Fibroblast of villous mesenchyme (primary cell): ENCODE data around the gene KMT5B. TPM values are rescaled to one million over a fixed set of nuclear protein-coding genes. Genes with fewer than 3 reads are reported as not detected.
A peak's percentile ranks its signal among the peaks of the same experiment; 100 is the strongest.

Experiments used
- DNase-seq: peaks from one replicate; pipeline ENCODE4 v3.0.0-alpha.2; 2010; ENCODE audit warnings: low read depth
- H3K4me3 ChIP-seq: 2 replicates; pipeline ENCODE4 v1.5.1; 2011; ENCODE audit warnings: low read depth, mild to moderate bottlenecking, low read length
- total RNA-seq: library from RNA; depleted of rRNA; stranded (reverse); fragments of >200 nt; gene quantifications from 2 replicates; pipeline ENCODE4 v1.2.3, GENCODE V29; 2012
- TF ChIP-seq, protein P1 (sequence below): IDR thresholded peaks from 2 replicates; pipeline ENCODE4 v1.5.1; 2012; ENCODE audit warnings: low read depth, mild to moderate bottlenecking, low read length; ENCODE audit not compliant: insufficient read depth

Gene KMT5B
- 20.0 and 29.4 TPM in 2 replicates for total RNA-seq

- H3K4me3 ChIP-seq, result peak within 1 kb of the TSS; percentile 95
- TF ChIP-seq, protein P1, sequence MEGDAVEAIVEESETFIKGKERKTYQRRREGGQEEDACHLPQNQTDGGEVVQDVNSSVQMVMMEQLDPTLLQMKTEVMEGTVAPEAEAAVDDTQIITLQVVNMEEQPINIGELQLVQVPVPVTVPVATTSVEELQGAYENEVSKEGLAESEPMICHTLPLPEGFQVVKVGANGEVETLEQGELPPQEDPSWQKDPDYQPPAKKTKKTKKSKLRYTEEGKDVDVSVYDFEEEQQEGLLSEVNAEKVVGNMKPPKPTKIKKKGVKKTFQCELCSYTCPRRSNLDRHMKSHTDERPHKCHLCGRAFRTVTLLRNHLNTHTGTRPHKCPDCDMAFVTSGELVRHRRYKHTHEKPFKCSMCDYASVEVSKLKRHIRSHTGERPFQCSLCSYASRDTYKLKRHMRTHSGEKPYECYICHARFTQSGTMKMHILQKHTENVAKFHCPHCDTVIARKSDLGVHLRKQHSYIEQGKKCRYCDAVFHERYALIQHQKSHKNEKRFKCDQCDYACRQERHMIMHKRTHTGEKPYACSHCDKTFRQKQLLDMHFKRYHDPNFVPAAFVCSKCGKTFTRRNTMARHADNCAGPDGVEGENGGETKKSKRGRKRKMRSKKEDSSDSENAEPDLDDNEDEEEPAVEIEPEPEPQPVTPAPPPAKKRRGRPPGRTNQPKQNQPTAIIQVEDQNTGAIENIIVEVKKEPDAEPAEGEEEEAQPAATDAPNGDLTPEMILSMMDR, result no peak
- DNase-seq, result peak; percentile 63
Observed at GRCh38 chr11:68213135-68213515, at the start of gene KMT5B. Gene KMT5B, minus strand, starts transcription at chr11:68213296. Its CDS starts 23,220 bp downstream, at chr11:68190076.

DNA sequence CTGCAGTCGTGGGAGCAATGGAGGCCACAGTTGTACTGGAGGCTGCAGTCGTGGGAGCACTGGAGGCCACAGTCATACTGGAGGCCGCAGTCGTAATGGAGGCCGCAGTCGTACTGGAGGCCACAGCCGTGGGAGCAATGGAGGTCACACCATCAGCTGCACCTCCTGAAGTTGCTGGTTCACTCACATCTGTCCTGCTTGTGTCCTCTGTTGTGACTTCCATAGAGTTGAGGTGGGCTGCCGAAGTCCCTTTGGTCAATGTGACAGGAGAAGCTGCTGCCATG, 49.4 kb upstream of the KMT5B start:
- no peak overlapping the region for H3K4me3 ChIP-seq
- DNase-seq, result no peak
- TF ChIP-seq, protein P1, result no peak

DNA sequence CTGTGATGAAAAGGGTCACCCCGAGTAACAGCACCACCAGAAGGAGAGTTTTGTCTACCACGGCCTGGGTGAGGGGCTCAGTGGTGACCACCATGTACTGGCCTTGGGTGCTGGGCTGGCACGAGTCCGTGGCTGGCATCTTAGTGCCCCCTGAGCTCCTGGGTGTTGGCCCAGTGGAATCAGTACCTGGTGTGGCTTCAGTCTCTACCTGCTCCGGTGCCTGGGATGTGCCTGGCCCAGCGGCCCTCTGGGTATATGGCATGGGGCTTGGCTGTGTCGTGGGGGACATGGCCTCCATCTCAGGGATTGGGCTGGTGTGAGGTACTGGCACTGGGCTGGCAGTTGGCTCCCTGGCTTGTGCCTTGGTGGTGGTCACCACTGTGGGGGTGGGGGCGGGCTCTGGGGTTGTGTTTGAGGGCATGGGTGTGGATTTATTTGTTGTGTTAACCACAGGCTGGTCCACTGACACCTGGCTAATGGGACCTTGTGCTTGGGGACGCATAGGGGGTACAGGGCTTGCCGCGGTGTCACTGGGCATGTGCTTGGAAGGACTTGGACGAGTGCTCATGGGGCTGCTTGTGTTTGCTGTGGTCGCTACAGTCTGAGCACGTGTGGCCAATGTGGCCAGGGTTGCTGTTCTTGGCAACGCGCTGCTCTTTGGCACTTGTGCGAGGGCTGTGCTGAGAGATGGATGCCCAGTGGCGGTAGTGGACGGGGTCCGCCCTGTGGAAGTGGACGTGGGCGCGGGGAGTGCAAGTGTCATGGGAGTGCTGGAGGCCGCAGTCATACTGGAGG, 48.9 kb upstream of the KMT5B start:
- no peak overlapping the region for H3K4me3 ChIP-seq
- TF ChIP-seq, protein P1, result no peak
- no peak for DNase-seq

DNA sequence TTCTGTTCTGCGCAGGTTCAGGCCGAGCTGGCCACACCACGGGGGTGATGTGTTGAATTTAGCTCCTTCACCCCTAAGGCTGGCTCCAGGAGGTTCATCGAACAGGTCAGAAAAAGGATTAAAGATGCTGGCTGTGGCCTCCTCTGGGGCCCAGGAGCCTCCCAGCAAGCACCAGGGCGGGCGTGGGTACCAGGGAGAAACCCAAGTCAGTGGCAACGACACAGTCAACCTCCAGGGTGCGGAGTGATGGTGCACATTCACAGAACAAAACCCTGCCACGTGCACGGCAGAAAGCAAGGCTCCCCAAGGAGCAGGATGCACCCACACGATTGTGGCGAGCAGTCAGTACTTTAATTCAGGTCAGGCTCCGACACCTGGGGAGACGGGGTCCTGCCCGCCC, 47.9 kb upstream of the KMT5B start:
- no peak for DNase-seq
- H3K4me3 ChIP-seq, result no peak overlapping the region
- TF ChIP-seq, protein P1, result no peak

DNA sequence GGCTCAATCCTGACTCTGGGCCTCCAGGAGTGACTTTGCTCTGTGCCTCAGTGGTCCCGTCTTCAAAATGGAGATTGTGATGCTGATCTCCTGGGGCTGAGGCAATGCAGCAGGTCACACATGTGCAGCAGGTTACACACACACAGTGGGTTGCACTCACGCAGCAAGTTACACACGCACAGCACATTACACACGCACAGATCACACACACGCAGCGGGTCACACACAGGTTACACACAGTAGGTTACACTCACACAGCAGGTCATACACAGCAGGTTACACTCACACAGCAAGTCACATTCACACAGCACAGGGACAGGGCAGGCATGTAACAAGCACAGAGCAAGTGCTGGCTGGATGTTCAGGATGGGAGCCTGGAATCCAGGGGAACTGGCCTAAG, 47.4 kb upstream of the KMT5B start:
- DNase-seq, result no peak
- TF ChIP-seq, protein P1, result no peak
- no peak overlapping the region for H3K4me3 ChIP-seq

DNA sequence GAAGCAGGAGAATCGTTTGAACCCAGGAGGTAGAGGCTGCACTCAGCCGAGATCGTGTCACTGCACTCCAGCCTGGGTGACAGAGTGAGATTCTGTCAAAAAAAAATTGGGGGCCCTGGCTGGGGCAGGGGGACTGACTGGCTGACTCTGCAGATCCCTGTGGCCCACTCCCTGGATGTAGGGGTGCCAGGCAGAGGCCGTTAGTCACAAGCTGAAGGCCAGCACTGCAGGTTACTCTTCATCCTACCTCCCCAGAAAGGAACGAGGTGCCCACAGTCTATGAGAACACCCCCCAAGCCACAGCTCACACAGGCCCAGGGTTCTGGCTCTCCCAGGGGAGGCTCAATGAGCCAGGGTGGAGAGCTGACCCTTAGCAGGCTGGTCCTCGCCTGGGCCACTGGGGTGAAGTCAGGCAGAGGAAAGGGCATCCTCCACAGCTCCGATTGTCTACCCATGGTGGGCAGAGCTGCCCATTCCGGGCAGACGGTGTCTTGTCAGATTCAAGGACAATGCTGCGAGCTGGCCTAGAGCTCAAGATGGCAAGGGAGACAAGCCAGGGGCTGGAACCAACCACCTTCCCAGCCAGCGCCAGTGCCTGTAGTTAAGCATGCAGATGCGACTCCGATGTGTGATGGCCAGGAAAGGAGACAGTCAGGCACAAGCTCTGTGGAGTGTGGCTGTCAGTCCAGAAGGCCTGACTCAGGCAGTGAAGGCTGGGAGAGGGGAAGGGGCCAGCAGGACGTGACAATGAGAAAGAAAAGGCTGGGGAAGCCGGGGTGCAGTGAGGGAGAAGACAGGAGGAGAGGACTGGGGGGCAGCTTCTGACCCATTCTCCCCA, 46.2 kb upstream of the KMT5B start:
- DNase-seq, result no peak
- TF ChIP-seq, protein P1, result no peak

More for the DNA sequence above, 46.2 kb upstream of the KMT5B start:
- no peak overlapping the region for H3K4me3 ChIP-seq
